WERI-Rb-1 (cell line): ENCODE results near the gene STRA6.

Experiments used
- DNase-seq: peaks from one replicate; pipeline ENCODE4 v3.0.0-alpha.2; 2020
- H3K27ac ChIP-seq: fragments of 250-450 bp; sonication (Bioruptor Pico); 2 replicates; pipeline ENCODE4 v1.5.1; 2020; ENCODE audit warnings: mild to moderate bottlenecking, moderate library complexity
- H3K27me3 ChIP-seq: fragments of 250-450 bp; sonication (Bioruptor Pico); 2 replicates; pipeline ENCODE4 v1.5.1; 2021; ENCODE audit warnings: mild to moderate bottlenecking, low read depth, moderate library complexity; ENCODE audit not compliant: insufficient read depth, severe bottlenecking
- H3K36me3 ChIP-seq: fragments of 250-450 bp; sonication (Bioruptor Pico); 2 replicates; pipeline ENCODE4 v1.5.1; 2020; ENCODE audit warnings: mild to moderate bottlenecking, moderate library complexity
- H3K4me3 ChIP-seq: 2 replicates; pipeline ENCODE4 v1.5.1; 2011; ENCODE audit warnings: low read depth, mild to moderate bottlenecking, control low read depth, low read length
- H3K9me3 ChIP-seq: fragments of 250-450 bp; sonication (Bioruptor Pico); 2 replicates; pipeline ENCODE4 v1.5.1; 2021; ENCODE audit warnings: mild to moderate bottlenecking, moderate library complexity; ENCODE audit not compliant: severe bottlenecking
- TF ChIP-seq, protein P1 (sequence below): IDR thresholded peaks from 2 replicates; pipeline ENCODE4 v1.5.1; 2011; ENCODE audit warnings: low read depth, mild to moderate bottlenecking, control low read depth, inconsistent platforms, low read length

The STRA6 gene

DNA sequence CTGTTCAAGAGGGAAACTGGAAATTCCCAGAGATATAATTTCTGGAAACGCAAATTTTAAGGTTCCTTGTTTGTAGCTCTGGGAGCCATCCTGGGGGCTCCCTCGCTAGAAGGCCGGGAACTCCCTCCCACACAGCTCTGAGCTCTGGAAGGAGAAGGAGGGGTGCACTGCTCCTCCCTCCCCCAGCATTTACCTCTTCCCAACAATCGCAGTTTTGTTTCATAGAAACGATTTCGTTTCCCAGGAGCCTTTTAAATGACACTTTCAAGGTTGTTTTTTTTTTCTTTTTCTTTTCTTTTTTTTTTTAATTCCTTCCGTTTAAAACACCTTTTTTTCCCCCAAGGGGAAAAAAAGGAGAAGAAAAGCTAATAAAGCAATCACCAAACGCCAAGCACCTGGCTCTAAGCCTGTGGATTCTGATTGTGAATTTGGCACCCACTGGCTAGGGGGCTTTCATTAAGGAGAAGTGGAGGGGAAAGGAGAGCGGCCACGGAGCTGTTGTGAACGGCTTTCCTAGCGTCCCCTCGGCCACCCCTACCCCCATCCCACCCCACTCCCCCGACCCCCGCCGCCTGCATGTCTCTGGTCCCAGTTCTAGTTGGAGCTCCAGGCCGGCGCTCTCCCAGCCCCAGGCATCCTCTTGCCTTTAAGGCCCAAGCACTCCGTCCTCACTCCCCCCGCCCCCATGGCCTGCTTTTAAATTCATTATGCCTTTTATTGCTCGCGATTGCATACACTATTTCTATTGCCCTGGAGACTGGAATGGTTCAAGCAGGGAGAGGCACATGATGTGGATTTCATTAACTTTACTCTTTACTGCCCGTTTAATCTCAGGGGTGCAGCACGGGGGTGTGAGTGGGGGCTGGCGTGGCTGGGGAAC is 19.9 kb upstream of the STRA6 start:
- Histone ChIP-seq H3K9me3 (no peaks in the 10 kb centered on the region), H3K27ac (peak overlapping the region; percentile 93), H3K36me3 (no peaks in the 10 kb centered on the region; the same call in 1 of the 2 replicates), H3K4me3 (no peak overlapping the region), H3K27me3 (no peaks in the 10 kb centered on the region)
- no peak for DNase-seq
- TF ChIP-seq, protein P1, sequence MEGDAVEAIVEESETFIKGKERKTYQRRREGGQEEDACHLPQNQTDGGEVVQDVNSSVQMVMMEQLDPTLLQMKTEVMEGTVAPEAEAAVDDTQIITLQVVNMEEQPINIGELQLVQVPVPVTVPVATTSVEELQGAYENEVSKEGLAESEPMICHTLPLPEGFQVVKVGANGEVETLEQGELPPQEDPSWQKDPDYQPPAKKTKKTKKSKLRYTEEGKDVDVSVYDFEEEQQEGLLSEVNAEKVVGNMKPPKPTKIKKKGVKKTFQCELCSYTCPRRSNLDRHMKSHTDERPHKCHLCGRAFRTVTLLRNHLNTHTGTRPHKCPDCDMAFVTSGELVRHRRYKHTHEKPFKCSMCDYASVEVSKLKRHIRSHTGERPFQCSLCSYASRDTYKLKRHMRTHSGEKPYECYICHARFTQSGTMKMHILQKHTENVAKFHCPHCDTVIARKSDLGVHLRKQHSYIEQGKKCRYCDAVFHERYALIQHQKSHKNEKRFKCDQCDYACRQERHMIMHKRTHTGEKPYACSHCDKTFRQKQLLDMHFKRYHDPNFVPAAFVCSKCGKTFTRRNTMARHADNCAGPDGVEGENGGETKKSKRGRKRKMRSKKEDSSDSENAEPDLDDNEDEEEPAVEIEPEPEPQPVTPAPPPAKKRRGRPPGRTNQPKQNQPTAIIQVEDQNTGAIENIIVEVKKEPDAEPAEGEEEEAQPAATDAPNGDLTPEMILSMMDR: no peak

DNA sequence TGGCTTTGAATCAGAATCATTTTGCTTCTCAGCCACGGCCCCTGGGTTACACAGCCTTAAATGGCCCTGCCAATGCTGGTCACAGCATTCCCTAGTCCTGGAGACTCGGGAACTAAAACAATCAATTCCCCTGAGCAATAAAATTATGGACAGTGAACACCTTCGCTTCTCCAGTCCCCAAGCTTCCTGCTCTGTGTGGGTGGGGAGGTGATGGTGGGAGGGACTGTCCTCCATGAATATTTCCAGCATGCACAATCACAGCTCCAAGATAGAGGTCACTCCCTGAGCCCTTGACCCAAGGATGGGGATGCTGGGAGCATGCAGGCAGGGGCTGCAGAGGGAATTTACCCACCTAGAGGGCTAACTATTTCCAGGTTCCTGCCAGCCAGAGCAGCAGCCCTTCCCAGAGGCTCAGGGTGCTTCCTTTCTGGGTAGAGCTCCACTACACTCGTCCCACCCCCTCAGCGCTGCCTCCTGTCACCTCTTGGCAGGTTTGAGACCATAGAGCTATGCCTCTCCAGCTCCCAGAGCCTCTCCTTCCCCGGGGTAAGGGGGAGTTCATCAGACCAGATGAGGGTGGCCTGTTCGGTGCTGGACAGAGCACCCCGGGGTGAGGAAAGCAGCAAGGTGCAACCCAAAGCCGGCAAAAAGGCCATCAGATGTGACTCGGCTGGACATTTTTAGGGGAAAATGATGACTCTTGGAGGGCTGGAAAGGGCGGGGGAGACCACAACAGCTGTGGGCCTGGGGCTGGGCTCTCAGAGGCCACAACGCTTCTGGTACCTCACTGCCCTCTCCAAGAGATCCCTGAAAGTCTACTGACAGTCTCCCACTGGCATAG is 19.0 kb upstream of the STRA6 start:
- TF ChIP-seq, protein P1: no peak
- peak overlapping the region; percentile 72 for H3K27ac ChIP-seq
- H3K27me3 ChIP-seq: no peaks in the 10 kb centered on the region
- H3K4me3 ChIP-seq: no peak overlapping the region
- no peaks in the 10 kb centered on the region; the same call in 1 of the 2 replicates for H3K36me3 ChIP-seq
- peak; percentile 53 for DNase-seq
- no peaks in the 10 kb centered on the region for H3K9me3 ChIP-seq

DNA sequence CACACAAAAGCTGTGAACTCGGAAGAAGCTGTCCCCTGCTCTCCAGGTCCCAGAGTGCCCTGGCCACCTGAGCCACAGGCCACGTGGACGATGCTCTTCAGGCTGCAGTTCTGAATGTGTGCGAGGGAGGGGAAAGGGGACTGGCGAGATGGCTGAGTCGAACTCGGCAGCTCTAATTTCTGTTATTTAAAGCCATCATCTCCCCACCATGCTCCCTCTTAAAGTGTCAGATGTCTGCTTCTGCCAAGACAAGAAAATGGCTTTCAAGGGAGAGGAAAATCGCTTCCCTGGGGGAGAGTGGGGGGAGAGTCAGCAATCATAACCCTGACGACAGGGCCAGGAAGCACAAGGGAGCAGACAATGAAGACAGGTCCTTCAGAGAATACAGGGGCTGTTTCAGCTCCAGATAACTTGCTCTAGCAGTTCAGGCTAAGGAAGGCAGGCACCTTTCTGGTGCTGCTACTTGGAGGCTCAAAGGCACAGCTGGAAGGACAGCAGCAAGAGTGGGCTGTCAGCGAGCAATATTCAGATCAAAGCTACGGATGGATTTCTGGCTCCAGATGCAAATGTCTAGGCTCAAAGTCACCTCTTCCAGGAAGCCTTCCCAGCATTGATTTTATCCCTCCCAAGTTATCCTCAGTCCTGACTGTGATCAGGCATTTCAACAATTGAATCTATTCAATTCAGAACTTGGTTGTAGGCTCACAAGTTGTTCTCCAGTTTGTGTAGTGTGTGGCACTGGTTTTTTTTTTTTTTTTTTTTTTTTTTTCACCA is 18.1 kb upstream of the STRA6 start:
- TF ChIP-seq, protein P1: no peak
- H3K27me3 ChIP-seq: no peaks in the 10 kb centered on the region
- H3K27ac ChIP-seq: no peak overlapping the region
- no peaks in the 10 kb centered on the region; the same call in 1 of the 2 replicates for H3K36me3 ChIP-seq
- H3K4me3 ChIP-seq: no peak overlapping the region
- DNase-seq: no peak
- H3K9me3 ChIP-seq: no peaks in the 10 kb centered on the region

DNA sequence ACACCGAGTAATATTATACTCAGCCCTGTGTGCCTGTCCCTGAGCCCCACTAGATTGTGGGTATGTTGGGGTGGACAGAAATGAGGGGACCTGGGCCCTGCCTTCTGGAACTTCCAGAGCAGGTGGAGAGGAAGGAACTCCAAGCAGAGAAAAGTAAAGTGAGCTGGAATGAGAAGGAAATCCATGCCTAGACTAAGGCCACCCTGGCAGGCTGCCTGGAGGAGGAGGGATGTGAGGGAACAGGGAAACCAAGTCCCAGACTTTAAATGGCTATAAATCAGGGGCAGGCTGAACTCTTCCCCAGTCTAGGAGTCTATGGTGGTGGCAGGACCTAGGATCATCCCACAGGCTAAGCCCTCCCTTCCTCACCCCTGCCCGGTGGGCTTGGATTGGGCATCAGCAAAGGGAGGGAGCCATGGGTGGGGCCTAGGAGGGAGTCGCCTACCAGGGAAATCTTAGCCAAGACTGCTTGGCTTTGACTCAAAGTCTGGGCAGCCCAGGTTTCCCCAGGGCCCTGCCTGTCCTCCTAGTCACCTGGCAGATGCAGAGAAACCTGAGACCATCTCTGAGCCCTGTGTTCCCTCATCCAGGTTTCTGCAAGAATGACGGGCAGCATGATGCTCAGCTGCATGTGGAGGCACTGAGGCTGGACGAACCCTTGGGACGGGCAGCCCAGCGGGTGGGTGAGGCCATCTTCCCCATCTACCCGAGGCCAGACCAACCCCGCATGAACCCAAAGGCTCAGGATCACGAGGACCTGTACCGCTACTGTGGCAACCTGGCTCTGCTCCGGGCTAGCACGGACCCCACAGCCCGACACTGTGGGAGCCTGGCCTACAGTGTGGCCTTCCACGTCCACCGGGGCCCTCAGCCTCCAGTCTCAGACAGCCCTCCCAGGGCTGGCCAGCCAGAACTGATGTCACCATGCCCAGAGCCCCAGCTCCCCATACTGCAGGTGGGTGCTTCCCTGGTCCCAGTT is 15.6 kb upstream of the STRA6 start:
- DNase-seq: no peak
- no peaks in the 10 kb centered on the region for H3K9me3 ChIP-seq
- no peak overlapping the region for H3K27ac ChIP-seq
- no peaks in the 10 kb centered on the region for H3K27me3 ChIP-seq
- no peak overlapping the region for H3K4me3 ChIP-seq
- TF ChIP-seq, protein P1: no peak
- peaks cover 6% of the 10 kb centered on the region for H3K36me3 ChIP-seq

DNA sequence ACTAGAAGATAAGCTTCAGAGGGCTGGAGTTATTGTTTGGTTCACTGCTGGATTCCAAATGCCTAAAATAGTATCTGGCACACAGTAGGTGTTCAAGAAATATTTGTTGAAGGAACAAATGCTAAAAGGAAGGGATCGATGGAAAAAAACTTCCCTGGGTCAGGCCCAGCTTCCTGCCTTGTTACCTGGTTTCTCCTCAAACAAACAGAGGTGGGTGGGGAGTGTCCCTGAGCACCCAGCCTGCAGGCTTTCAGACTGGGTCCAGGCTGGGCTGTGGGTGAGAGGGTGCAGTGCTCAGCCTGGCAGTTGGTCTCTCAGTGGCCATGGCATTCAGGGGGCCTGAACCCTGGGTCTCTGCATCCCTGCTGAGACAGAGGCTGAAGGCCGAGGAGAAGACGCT is 14.4 kb upstream of the STRA6 start:
- Histone ChIP-seq H3K27ac (no peak overlapping the region), H3K4me3 (no peak overlapping the region), H3K36me3 (peaks cover 13% of the 10 kb centered on the region), H3K27me3 (no peaks in the 10 kb centered on the region), H3K9me3 (no peaks in the 10 kb centered on the region)
- TF ChIP-seq, protein P1: no peak
- DNase-seq: no peak
